ENCODE results near the gene C1orf159. TPM values are rescaled to one million over a fixed set of nuclear protein-coding genes. Genes with fewer than 3 reads are reported as not detected.

C1orf159 gene
- total and polyA plus RNA-seq, 9 of the 15 experiments (the other 6 are each of a cell fraction or from before 2014, with no cell fraction given): 0.28 to 54.9 (median 10.6) TPM

- peak; percentile 61 for TF ChIP-seq MAX (CRISPR knock-in tag; IDR thresholded peaks at IDR 0.05)
- no peak for TF ChIP-seq ZNF311 (CRISPR knock-in tag; IDR thresholded peaks at IDR 0.05)
- TF ChIP-seq MTF1 (CRISPR knock-in tag; IDR thresholded peaks at IDR 0.05; ENCODE audit: borderline replicate concordance): no peak
- peak; percentile 81 for TF ChIP-seq ZBTB33 (CRISPR knock-in tag; IDR thresholded peaks at IDR 0.05)
- TF ChIP-seq USF2 (CRISPR knock-in tag; IDR thresholded peaks at IDR 0.05): 0 out of 2 replicates have a peak, but pooled peaks have one; percentile 25
- TF ChIP-seq TSHZ1 (CRISPR knock-in tag; IDR thresholded peaks at IDR 0.05): no peak
- TF ChIP-seq SAFB2 (IDR thresholded peaks at IDR 0.05; ENCODE audit: borderline replicate concordance, low read depth, low read length, severe bottlenecking): no peak
These were observed 40.5 kb upstream of the C1orf159 start (continued) for GRCh38 chr1:1156140-1157032.
